WERI-Rb-1 (cell line): ENCODE data around the gene ANKRD6.

Source experiments
- DNase-seq: peaks from one replicate; pipeline ENCODE4 v3.0.0-alpha.2; 2020
- H3K27ac ChIP-seq: fragments of 250-450 bp; sonication (Bioruptor Pico); 2 replicates; pipeline ENCODE4 v1.5.1; 2020; ENCODE audit warnings: mild to moderate bottlenecking, moderate library complexity
- H3K27me3 ChIP-seq: fragments of 250-450 bp; sonication (Bioruptor Pico); 2 replicates; pipeline ENCODE4 v1.5.1; 2021; ENCODE audit warnings: mild to moderate bottlenecking, low read depth, moderate library complexity; ENCODE audit not compliant: insufficient read depth, severe bottlenecking
- H3K36me3 ChIP-seq: fragments of 250-450 bp; sonication (Bioruptor Pico); 2 replicates; pipeline ENCODE4 v1.5.1; 2020; ENCODE audit warnings: mild to moderate bottlenecking, moderate library complexity
- H3K4me3 ChIP-seq: 2 replicates; pipeline ENCODE4 v1.5.1; 2011; ENCODE audit warnings: low read depth, mild to moderate bottlenecking, control low read depth, low read length
- H3K9me3 ChIP-seq: fragments of 250-450 bp; sonication (Bioruptor Pico); 2 replicates; pipeline ENCODE4 v1.5.1; 2021; ENCODE audit warnings: mild to moderate bottlenecking, moderate library complexity; ENCODE audit not compliant: severe bottlenecking
- TF ChIP-seq, protein P1 (sequence below): IDR thresholded peaks from 2 replicates; pipeline ENCODE4 v1.5.1; 2011; ENCODE audit warnings: low read depth, mild to moderate bottlenecking, control low read depth, inconsistent platforms, low read length

ANKRD6 gene

GRCh38 chr6:89488438-89488837 is 55.5 kb downstream of the ANKRD6 start:
- TF ChIP-seq, protein P1, sequence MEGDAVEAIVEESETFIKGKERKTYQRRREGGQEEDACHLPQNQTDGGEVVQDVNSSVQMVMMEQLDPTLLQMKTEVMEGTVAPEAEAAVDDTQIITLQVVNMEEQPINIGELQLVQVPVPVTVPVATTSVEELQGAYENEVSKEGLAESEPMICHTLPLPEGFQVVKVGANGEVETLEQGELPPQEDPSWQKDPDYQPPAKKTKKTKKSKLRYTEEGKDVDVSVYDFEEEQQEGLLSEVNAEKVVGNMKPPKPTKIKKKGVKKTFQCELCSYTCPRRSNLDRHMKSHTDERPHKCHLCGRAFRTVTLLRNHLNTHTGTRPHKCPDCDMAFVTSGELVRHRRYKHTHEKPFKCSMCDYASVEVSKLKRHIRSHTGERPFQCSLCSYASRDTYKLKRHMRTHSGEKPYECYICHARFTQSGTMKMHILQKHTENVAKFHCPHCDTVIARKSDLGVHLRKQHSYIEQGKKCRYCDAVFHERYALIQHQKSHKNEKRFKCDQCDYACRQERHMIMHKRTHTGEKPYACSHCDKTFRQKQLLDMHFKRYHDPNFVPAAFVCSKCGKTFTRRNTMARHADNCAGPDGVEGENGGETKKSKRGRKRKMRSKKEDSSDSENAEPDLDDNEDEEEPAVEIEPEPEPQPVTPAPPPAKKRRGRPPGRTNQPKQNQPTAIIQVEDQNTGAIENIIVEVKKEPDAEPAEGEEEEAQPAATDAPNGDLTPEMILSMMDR: no peak
- no peak for DNase-seq
- Histone ChIP-seq H3K36me3 (no peaks in the 10 kb centered on the region), H3K4me3 (no peak overlapping the region), H3K27ac (no peak overlapping the region), H3K27me3 (no peaks in the 10 kb centered on the region), H3K9me3 (no peaks in the 10 kb centered on the region)

GRCh38 chr6:89489078-89489477 is 56.1 kb downstream of the ANKRD6 start:
- TF ChIP-seq, protein P1: no peak
- Histone ChIP-seq H3K27ac (no peak overlapping the region), H3K9me3 (no peaks in the 10 kb centered on the region), H3K36me3 (no peaks in the 10 kb centered on the region), H3K27me3 (no peaks in the 10 kb centered on the region), H3K4me3 (no peak overlapping the region)
- DNase-seq: no peak

- TF ChIP-seq, protein P1: no peak
- no peaks in the 10 kb centered on the region for H3K36me3 ChIP-seq
- no peak for DNase-seq
- no peaks in the 10 kb centered on the region for H3K9me3 ChIP-seq
- no peaks in the 10 kb centered on the region for H3K27me3 ChIP-seq
- H3K27ac ChIP-seq: no peak overlapping the region
- H3K4me3 ChIP-seq: no peak overlapping the region
Observed at GRCh38 chr6:89492025-89492640, 59.2 kb downstream of the ANKRD6 start.

DNA sequence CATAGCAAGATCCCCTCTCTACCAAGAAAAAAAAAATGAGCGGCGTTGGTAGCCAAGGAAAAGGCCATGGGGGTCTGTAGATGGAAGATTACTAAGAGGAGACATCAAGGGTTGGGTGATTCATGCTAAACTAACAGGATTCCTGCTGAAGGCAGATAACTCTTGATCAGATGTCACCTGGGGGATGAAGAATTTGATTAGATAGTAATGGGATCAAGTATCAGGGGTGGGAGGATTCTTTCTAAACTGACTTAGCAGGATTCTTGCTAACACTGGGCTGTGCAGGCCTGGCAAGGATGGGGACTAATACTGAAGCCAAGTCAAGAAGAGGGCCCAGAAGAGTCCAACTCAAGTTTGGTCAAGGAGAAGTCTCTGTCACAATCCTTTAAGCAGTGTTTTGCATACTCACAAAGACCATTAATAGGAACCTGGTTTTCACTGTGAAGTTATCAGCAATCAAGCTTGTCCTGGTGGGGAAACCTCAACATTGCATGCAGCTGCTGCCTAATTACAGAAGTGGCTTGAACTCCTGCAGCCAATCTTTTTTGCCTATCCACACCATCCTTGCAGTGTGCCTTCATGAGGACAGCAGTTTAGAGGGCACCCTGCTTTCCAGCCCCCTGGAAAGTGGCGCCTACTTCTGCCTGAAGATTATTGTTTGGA is 61.3 kb downstream of the ANKRD6 start:
- DNase-seq: no peak
- Histone ChIP-seq H3K27ac (no peak overlapping the region), H3K36me3 (no peaks in the 10 kb centered on the region), H3K4me3 (no peak overlapping the region), H3K9me3 (no peaks in the 10 kb centered on the region), H3K27me3 (no peaks in the 10 kb centered on the region)
- TF ChIP-seq, protein P1: peak; percentile 17; the same call in 1 of the 2 replicates

DNA sequence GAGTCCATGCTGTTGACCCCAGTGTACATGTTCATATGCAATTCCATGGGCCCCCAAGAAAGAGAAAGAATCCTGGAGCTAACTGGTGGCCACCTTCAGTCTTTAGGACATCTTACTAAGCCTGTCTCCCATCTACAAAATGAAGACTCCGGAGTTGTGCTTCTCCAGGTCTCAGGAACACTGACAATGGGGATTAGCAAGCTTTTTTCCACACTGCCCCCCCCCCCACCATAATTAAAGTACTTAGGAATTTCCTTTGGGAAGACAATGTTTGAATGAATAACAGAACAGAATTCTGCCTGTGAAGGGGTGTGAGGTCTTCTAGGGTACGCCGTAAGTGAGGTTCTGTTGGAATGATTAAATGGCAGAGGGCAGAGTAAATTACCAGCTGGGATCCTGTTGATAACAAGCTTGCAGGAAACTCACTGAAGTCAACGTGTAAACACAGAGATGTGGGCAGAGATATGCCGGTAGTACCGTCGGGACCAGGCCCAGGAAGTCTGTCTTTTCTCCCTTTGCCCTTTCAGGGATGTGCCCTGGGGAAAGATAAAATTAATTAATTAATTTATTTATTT is 63.1 kb downstream of the ANKRD6 start:
- no peaks in the 10 kb centered on the region for H3K36me3 ChIP-seq
- H3K4me3 ChIP-seq: no peak overlapping the region
- no peaks in the 10 kb centered on the region for H3K9me3 ChIP-seq
- TF ChIP-seq, protein P1: no peak
- H3K27ac ChIP-seq: no peak overlapping the region
- no peak for DNase-seq
- no peaks in the 10 kb centered on the region for H3K27me3 ChIP-seq
